ENCODE measurements around the gene SLC43A1.

SLC43A1 gene

DNA sequence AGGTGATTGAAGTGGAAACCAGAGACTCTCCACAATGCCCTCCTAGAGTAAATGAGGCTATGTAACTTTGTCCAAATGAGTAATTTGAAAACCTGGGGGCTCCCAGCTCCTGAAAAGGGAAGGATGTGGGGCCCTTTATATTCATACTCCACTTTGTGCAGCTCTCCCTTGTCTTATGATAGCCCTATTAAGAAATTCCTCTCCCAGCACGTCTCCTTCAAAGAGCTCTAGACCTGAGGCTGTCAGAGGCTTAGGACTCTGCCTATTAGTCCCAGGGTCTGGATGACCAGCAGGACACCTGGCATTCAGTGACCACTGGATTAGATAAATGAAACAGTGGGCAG, 2.1 kb downstream of the SLC43A1 start:
- DNase-seq (ENCODE audit: low spot score), result no peak
- TF ChIP-seq, protein P1, sequence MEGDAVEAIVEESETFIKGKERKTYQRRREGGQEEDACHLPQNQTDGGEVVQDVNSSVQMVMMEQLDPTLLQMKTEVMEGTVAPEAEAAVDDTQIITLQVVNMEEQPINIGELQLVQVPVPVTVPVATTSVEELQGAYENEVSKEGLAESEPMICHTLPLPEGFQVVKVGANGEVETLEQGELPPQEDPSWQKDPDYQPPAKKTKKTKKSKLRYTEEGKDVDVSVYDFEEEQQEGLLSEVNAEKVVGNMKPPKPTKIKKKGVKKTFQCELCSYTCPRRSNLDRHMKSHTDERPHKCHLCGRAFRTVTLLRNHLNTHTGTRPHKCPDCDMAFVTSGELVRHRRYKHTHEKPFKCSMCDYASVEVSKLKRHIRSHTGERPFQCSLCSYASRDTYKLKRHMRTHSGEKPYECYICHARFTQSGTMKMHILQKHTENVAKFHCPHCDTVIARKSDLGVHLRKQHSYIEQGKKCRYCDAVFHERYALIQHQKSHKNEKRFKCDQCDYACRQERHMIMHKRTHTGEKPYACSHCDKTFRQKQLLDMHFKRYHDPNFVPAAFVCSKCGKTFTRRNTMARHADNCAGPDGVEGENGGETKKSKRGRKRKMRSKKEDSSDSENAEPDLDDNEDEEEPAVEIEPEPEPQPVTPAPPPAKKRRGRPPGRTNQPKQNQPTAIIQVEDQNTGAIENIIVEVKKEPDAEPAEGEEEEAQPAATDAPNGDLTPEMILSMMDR (IDR thresholded peaks at IDR 0.05; ENCODE audit: extremely low read depth, missing control alignments), result no peak

DNA sequence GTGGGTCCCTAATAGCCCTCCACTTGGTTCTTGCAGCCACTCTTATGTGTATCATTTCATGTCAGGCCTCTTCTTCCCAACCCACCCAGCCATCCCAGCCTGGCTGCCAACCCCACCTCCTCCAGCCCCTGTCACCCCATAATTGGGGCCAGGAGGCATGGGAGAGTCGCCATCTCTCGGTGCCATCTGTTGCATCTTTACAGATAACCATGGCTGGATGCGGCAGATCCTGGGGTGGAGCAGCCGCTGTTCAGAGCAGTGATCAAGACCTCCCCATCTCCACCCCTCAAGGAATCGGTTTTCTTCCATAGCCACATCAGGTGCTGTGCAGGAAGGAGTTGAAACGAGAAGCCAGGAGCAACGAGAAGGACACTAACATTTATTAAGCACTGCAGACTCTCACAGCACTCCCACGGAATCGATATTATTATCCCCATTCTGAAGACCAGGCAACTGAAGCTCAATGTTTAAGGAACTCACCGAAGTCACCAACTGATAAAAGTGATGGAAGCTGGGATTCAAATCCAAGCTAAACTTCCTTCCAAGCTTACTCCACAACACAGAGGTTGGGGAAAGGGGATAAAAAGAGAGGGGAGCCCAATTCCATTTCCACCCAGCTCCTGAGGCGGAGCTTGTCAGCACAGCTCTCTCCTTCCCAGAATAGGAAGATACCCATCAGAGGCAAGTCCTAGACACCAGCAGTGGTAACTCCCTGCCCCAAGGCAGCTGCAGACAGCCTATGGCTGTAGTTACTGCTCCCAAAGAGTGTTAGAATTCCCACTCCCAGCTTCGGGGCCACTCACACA, 2.7 kb downstream of the SLC43A1 start:
- DNase-seq (ENCODE audit: low spot score), result no peak
- TF ChIP-seq, protein P1 (IDR thresholded peaks at IDR 0.05; ENCODE audit: extremely low read depth, missing control alignments), result no peak

DNA sequence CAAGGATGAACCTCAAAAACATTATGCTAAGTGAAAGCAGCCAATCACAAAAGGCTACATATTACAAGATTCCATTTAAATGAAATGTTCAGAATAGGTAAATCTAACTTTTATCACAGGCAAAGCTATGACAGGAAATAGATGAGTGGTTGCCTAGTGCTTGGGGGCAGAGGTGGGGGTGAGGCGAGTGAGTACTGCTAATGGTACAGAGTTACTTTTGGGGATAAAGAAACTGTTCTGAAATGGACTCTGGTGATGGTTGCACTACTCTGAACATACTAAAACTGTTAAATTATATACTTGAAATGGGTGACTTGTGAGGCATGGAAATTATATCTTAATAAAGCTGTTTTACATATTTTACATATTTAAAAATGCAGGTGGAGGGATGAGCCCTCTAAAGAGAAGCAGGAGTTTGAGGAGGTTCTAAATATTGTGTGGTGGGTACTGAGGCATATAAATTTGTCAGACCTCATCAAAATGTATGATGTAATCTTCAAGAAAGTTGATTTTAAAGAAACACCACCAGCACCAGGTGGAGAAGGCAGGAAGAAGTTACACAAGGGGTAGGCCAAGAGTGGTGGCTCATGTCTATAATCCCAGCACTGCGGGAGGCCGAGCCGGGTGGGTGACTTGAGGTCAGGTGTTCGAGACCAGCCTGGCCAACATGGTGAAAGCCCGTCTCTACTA, 3.6 kb downstream of the SLC43A1 start:
- no peak for DNase-seq (ENCODE audit: low spot score)
- TF ChIP-seq, protein P1 (IDR thresholded peaks at IDR 0.05; ENCODE audit: extremely low read depth, missing control alignments), result no peak

DNA sequence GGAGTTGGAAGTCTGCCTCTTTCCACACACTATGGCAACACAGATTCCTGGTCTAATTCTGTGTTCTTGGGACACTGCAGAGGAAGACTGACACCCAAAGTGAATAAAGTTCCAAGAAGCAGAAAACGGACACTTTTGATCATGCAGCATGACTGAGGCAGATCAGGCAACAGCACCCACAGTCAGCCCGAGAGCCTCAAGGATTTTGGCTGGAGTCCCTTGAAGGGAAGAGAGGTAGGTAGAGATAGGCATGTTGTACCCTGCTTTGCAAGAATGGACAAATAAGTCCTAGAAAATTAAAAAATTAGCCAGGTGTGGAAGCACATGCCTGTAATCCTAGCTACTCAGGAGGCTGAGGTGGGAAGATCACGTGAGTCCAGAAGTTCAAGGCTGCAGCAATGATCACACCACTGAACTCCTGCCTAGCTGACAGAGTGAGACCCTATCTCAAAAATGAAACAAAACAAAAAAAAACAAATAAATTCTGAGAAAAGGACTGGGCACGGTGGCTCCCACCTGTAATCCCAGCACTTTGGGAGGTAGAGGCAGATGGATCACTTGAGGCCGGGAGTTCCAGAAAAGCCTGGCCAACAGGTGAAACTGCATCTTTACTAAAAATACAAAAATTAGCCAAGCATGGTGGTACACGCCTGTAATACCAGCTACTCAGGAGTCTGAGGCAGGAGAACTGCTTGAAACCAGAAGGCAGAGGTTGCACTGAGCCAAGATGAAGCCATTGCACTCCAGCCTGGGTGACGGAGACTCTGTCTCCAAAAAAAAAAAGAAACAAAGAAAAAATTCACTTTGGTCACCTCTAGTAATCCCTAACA, 6.9 kb downstream of the SLC43A1 start:
- TF ChIP-seq, protein P1 (IDR thresholded peaks at IDR 0.05; ENCODE audit: extremely low read depth, missing control alignments), result no peak
- DNase-seq (ENCODE audit: low spot score), result no peak

DNA sequence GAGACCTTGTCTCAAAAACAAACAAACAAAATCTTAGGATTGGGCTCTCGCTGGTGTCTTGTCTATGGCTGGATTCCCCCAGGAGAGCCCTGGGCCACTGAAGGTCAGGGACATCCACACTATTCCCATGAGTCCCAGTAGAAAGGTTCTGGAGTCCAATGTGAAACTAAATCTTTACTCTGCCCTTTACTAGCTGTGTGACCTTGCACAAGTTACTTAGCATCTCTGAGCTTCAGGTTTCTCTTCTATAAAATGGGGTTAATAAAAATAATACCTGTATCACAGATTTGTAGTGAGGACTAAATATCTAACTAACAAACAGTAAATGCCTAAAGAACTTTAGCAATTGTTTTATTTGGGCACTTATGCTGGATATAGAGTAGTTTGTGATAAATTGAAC, 9.0 kb downstream of the SLC43A1 start:
- no peak for DNase-seq (ENCODE audit: low spot score)
- TF ChIP-seq, protein P1 (IDR thresholded peaks at IDR 0.05; ENCODE audit: extremely low read depth, missing control alignments), result no peak

DNA sequence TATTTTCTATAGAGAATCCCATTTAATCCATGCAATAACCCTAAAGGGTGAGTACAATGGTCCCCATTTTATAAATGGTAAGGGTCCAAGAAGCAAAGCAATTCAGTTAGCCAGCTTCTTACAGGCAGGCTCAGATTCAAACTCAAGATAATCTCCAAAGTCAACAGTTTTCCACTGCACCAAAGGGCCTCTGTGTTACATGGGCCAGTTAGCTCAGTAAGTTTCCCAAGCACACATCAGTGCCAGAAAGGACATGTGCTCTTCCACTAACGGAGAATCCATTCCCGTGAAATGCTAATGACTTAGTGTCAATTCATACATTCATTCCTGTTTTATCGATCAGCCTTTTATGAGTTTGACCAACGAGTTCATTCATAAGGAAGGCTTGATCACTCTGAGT, 11.0 kb downstream of the SLC43A1 start:
- TF ChIP-seq, protein P1 (IDR thresholded peaks at IDR 0.05; ENCODE audit: extremely low read depth, missing control alignments), result no peak
- no peak for DNase-seq (ENCODE audit: low spot score)

DNA sequence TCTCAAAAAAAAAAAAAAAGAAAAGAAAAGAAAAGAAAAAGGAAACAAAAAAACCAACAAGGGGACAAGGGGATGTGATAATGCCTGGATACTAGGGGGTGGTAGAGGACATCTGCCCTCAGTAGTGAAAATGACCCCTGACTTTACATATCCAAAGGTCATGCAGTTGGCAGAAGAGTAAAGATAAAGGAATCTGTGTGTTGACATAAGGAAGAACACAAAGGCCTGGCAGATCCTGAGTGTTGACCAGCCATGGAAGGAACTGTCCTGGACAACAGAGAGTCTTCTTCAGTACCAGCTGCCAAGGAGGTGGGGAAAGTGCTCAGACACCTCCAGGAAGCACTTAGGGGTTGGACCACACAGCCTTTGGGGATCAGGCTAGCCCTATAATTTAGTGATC, 12.6 kb downstream of the SLC43A1 start:
- DNase-seq (ENCODE audit: low spot score), result no peak
- TF ChIP-seq, protein P1 (IDR thresholded peaks at IDR 0.05; ENCODE audit: extremely low read depth, missing control alignments), result no peak

Data from GM20000 (cell line).